ENCODE measurements around the gene DOC2A. TPM values are rescaled to one million over a fixed set of nuclear protein-coding genes. Genes with fewer than 3 reads are reported as not detected.
A peak's percentile ranks its signal among the peaks of the same experiment; 100 is the strongest.

The DOC2A gene
- total RNA-seq, 1 donor from 2014 or later: 2.2 TPM

DNA sequence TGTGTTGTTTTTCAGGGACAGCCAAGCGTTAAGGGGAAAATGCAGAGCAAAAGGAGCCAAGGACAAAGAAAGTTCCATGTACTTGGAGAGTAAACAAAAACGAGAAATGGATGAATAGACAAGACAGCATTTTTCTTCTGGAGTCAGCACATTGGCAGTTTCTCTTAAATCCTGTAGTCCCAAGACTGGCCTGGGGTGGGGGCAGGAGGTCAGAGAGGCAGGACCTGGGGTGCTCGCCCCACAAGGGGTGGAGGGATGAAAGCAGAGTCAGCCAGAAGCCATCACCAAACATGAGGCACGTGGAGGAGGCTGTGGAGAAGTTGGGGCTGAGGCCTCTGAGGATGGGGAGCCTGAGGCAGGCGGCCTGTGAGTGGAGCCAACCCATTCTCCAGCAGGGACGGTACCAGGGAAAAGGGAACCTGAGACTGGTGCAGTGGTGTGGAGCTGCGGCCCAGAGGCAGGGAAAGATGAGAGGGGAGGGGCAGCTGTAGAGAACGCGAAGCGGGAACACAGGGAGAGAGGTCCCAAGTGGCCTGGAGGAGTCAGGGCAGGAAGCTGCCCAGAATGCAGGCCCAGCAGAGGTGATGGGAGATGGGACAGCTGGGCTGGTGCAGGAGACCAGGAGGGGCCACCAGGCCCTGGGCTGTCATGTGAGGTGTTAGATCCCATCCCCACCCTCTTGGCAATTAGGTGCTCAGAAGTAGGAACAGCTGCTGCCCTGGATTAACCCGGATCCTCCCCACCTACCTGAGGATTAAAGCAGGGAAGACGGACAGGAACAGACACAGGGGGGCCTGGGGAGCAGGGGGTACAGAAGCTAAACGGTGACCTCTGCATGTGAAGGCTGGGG lies 17.0 kb upstream of the DOC2A start:
- TF ChIP-seq POLR2AphosphoS5 (IDR thresholded peaks at IDR 0.05; ENCODE audit: insufficient read depth in 1 of 2, low read depth in 1 of 2) (no peak), POLR2A (IDR thresholded peaks at IDR 0.05) (no peak)
- Histone ChIP-seq H3K4me1 (peaks cover 9% of the 10 kb centered on the region), H3K4me3 (no peak overlapping the region), H3K9me3 (no peaks in the 10 kb centered on the region), H3K36me3 (no peaks in the 10 kb centered on the region), H3K27me3 (peaks cover 7% of the 10 kb centered on the region), H3K27ac (no peak overlapping the region)
- intact Hi-C loops (cut with DNase I): no loop called here
- no peak for DNase-seq (ENCODE audit: extremely low spot score in 2 of 2)

DNA sequence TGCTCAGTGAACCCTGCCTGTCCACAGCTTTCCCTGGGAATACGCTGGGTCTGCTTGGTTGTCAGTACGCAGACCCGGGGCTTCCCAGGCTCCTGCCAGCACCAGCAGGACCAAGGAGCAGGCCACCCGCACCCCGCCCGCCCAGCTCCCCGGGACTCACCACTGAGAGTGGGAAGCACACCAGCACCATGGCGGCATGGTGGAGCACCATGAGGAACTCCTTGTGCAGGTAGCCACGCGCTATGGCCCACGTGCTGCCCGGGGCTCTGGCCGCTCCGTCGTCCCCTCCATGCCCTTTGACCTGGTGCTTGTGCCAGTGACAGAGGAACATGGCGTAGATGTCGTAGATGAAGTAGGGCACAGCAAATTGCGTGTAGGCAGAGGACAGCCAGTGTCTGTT lies 15.6 kb upstream of the DOC2A start:
- peak in 1 of 2 donors; percentile 94 for DNase-seq (ENCODE audit: extremely low spot score in 2 of 2)
- TF ChIP-seq POLR2AphosphoS5 (IDR thresholded peaks at IDR 0.05; ENCODE audit: insufficient read depth in 1 of 2, low read depth in 1 of 2) (no peak), POLR2A (IDR thresholded peaks at IDR 0.05) (no peak)
- TF ChIP-seq, protein P1, sequence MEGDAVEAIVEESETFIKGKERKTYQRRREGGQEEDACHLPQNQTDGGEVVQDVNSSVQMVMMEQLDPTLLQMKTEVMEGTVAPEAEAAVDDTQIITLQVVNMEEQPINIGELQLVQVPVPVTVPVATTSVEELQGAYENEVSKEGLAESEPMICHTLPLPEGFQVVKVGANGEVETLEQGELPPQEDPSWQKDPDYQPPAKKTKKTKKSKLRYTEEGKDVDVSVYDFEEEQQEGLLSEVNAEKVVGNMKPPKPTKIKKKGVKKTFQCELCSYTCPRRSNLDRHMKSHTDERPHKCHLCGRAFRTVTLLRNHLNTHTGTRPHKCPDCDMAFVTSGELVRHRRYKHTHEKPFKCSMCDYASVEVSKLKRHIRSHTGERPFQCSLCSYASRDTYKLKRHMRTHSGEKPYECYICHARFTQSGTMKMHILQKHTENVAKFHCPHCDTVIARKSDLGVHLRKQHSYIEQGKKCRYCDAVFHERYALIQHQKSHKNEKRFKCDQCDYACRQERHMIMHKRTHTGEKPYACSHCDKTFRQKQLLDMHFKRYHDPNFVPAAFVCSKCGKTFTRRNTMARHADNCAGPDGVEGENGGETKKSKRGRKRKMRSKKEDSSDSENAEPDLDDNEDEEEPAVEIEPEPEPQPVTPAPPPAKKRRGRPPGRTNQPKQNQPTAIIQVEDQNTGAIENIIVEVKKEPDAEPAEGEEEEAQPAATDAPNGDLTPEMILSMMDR (IDR thresholded peaks at IDR 0.05): no peak
- no peaks in the 10 kb centered on the region for H3K36me3 ChIP-seq
- H3K27ac ChIP-seq: no peak overlapping the region
- peaks cover 14% of the 10 kb centered on the region for H3K4me1 ChIP-seq
- intact Hi-C loops (cut with DNase I): no loop called here
- peaks cover 7% of the 10 kb centered on the region for H3K27me3 ChIP-seq
- no peak overlapping the region for H3K4me3 ChIP-seq
- H3K9me3 ChIP-seq: no peaks in the 10 kb centered on the region

DNA sequence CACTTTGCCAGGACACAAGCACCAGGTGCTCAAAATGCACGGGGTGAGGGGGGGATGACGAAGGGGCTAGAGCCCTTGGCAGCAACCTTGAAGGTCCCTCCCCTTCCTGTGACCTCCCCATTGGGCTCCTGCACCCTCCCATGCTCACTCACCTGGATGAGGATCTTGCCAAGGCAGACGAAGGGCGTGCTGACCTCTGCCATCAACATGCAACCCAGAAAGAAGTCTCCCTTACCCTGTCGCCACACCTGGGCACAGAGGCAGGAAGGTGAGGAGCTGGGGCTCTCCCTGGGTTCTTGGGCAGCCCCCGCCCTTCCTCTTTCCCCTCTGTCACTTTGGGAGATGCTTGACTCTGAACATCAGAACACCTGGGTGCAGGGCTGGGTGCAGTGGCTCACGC lies 14.7 kb upstream of the DOC2A start:
- TF ChIP-seq, protein P1 (IDR thresholded peaks at IDR 0.05): no peak
- TF ChIP-seq POLR2AphosphoS5 (IDR thresholded peaks at IDR 0.05; ENCODE audit: insufficient read depth in 1 of 2, low read depth in 1 of 2): no peak
- TF ChIP-seq POLR2A (IDR thresholded peaks at IDR 0.05): no peak
- H3K27me3 ChIP-seq: no peaks in the 10 kb centered on the region
- no peak for DNase-seq (ENCODE audit: extremely low spot score in 2 of 2)
- intact Hi-C loops (cut with DNase I): no loop called here
- H3K36me3 ChIP-seq: no peaks in the 10 kb centered on the region
- no peak overlapping the region for H3K27ac ChIP-seq
- peaks cover 11% of the 10 kb centered on the region for H3K4me1 ChIP-seq
- H3K9me3 ChIP-seq: no peaks in the 10 kb centered on the region
- no peak overlapping the region for H3K4me3 ChIP-seq

DNA sequence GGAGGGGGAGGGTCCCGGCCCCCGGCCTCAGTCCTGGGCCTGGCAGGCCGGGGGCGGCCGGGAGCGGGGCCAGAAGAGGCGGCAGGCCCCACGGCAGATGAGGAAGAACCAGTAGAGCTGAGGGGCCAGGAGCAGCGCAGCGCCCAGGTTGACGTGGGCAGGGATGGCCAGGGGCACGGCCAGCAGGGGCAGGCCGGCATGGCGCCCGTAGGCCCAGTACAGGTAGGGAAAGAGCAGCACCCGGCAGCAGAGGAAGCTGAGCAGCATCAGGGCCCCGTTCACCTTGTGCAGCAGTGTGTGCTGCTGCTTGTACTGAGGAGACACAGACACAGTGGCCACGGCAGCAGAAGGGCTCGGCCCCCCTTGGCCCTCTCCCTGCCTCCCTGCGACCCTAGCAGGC lies 14.3 kb upstream of the DOC2A start:
- H3K9me3 ChIP-seq: no peaks in the 10 kb centered on the region
- H3K36me3 ChIP-seq: no peaks in the 10 kb centered on the region
- DNase-seq (ENCODE audit: extremely low spot score in 2 of 2): no peak
- TF ChIP-seq, protein P1 (IDR thresholded peaks at IDR 0.05): no peak
- TF ChIP-seq POLR2AphosphoS5 (IDR thresholded peaks at IDR 0.05; ENCODE audit: insufficient read depth in 1 of 2, low read depth in 1 of 2) (no peak), POLR2A (IDR thresholded peaks at IDR 0.05) (no peak)
- H3K27me3 ChIP-seq: no peaks in the 10 kb centered on the region
- intact Hi-C loops (cut with DNase I): no loop called here
- peaks cover 11% of the 10 kb centered on the region for H3K4me1 ChIP-seq
- H3K27ac ChIP-seq: no peak overlapping the region
- H3K4me3 ChIP-seq: no peak overlapping the region

DNA sequence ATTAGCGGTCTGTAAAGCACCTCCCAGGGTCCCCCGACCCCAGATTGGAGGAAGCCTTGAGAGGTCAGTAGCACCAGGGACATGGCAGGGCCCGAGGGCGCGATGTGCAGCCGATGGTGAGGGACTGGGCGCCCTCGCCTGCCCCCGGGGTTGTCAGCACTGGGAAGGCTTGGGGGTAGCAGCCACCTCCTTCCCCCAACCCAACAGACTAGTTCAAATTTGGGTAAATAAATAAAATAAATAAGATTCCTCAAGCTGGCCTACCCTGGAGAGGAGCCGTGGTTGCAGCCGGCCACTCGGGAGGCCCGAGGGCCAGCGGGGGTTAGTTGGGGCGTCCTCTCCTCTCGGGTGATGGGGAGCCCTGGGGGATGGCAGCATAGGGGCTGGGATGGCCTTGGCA lies 13.6 kb upstream of the DOC2A start:
- Histone ChIP-seq H3K36me3 (no peaks in the 10 kb centered on the region), H3K27ac (no peak overlapping the region), H3K9me3 (no peaks in the 10 kb centered on the region), H3K27me3 (no peaks in the 10 kb centered on the region), H3K4me1 (peaks cover 11% of the 10 kb centered on the region), H3K4me3 (no peak overlapping the region)
- no peak for DNase-seq (ENCODE audit: extremely low spot score in 2 of 2)
- intact Hi-C loops (cut with DNase I): no loop called here
- TF ChIP-seq POLR2AphosphoS5 (IDR thresholded peaks at IDR 0.05; ENCODE audit: insufficient read depth in 1 of 2, low read depth in 1 of 2): no peak
- TF ChIP-seq, protein P1 (IDR thresholded peaks at IDR 0.05): no peak
- no peak for TF ChIP-seq POLR2A (IDR thresholded peaks at IDR 0.05)
